Endometrial microvascular endothelial cells (primary cell): ENCODE measurements around the gene AHNAK. TPM values are rescaled to one million over a fixed set of nuclear protein-coding genes. Genes with fewer than 3 reads are reported as not detected.

Experiments used
- in situ Hi-C: cut with HindIII; loops from 2 replicates; pipeline ENCODE4 v1.10.0; 2017; ENCODE audit warnings: low sequenced_read_pairs, low pct_unique_long_range_greater_than_20kb; ENCODE audit errors: inconsistent ontology term
- total RNA-seq: library from RNA; depleted of rRNA; stranded (reverse); fragments of >200 nt; gene quantifications from one replicate; pipeline ENCODE4 v1.2.3, GENCODE V29; 2015; ENCODE audit errors: inconsistent ontology term

AHNAK gene
- total RNA-seq, 1 donor from 2014 or later, result 299 TPM

DNA sequence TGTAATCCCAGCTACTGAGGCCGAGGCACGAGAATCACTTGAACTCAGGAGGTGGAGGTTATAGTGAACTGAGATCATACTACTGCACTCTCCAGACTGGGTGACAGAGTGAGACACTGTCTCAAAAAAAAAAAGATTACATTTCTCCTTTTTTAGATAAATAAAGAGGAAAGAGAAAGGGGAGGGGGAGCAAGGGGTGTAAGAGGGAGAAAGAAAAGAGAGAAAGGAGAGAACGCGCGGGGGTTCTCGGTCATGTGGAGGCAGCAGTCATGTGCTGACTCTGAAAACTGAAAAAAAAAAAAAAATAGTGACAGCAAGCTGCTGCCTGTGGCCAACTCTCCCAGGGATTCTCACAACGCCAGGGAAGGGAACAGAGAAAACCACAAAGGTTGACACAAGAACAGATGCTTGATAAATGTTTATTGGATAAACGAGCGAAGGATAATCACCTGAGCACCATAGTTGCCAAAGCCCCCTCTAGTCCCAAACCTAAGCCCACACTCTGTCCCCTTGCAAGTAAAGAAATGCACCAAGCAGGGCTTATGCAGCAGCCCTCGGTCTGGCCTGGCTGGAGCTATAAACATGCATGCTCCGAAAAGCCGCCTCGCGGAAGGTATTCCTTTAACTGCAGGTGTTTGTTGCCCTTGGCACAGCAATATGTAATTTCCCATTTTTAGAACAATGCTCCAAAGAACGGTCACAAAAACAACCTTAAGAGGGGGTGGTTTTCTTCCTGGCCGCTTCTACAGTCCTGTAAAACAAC, 113.3 kb downstream of the AHNAK start:
- in situ Hi-C loops, result loop anchor here (25.0 kb wide), 1 partner anchor 129 kb away; the partner anchor contains the start of gene EEF1G

DNA sequence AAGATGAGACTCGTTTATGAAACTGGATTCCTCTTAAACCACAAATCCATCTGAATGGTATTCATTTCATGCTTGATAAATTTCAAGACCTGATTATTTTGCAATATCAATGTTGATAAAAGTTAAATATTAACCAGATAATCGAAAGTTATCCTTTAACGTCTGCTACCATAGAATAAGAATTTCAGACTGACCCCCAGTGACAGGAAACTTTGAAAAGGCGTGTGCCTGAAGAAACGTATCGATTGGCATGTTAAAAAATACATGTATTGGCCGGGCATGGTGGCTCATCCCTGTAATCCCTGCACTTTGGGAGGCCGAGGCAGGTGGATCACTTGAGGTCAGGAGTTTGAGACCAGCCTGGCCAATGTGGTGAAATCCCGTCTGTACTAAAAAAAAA, 113.9 kb downstream of the AHNAK start:
- in situ Hi-C loops, result loop anchor here (25.0 kb wide), 1 partner anchor 130 kb away; the partner anchor contains the start of gene EEF1G

DNA sequence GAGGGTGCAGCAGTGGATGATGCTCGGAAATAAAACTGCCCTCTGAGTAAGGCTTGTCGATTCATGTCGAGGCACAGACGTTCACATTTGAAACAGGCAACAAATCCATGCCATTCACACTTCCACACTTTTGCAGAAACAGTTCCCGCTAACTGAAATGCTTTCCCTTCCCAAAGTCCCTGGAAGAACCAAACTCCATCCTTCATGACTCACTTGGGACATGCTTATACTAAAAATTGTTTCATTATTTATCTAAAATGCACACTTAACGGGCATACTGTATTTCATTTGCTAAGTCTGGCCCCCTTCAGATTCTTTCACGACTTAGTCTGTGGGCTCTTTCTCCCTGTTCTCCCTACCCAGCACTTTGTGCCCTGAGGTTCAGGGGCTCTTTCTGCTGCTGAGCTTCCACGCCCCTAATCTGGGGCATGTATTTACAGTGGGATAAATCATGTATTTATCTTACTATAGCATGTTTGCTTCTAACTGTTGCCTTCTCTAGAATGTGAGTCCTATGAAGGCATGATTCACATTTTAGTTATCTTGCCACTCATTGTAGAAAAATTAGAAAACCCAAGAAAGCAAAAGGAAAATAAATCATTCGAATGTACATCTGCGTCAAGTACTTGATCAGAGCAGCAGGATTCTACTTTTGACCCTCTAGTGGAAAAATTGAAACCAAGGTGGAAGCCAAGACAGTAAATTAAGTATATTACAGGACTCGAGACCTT, 115.3 kb downstream of the AHNAK start:
- in situ Hi-C loops, result loop anchor here (25.0 kb wide), 1 partner anchor 131 kb away; the partner anchor contains the start of gene EEF1G

DNA sequence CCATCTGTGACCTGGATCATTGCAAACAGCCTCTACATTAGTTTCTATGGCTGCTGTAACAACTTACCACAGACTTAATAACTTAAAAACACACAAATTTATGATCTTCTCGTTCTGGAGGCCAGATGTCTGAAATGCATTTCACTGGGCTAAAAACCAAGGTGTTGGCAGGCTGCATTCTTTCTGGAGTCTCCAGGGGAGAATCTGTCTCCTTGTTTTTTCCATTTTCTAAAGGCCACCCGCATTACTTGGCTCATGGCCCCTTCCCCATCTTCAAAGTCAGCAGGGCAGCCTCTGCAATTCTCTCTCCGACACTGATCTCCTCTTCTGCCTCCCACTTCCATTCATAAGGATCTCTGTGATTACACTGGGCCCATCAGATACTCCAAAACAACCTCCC, 116.2 kb downstream of the AHNAK start:
- in situ Hi-C loops, result loop anchor here (25.0 kb wide), 1 partner anchor 132 kb away; the partner anchor contains the start of gene EEF1G

DNA sequence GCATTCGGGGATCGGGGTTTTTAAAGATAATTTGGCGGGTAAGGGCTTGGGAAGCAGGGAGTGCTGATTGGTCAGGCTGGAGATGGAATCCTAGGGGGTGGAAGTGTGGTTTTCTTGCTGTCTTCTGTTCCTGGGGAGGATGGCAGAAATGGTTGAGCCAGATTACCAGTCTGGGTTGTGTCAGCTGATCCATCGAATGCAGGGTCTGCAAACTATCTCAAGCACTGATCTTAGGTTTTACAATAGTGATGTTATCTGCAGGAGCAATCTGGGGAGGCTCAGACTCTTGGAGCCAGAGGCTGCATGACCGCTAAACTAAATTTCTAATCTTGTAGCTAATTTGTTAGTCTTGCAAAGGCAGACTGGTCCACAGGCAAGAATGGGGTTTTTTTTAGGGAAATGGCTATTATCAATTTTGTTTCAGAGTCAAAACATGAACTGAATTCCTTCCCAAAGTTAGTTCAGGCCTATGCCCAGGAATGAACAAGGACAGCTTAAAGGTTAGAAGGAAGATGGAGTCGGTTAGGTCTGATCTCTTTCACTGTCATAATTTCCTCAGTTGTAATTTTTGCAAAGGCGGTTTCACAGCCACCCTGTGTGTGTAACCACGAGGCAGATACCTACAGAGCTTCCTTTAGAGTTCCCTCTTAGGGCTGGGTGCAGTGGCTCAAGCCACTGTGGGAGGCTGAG, 117.6 kb downstream of the AHNAK start:
- in situ Hi-C loops, result loop anchor here (25.0 kb wide), 1 partner anchor 133 kb away; the partner anchor contains the start of gene EEF1G

DNA sequence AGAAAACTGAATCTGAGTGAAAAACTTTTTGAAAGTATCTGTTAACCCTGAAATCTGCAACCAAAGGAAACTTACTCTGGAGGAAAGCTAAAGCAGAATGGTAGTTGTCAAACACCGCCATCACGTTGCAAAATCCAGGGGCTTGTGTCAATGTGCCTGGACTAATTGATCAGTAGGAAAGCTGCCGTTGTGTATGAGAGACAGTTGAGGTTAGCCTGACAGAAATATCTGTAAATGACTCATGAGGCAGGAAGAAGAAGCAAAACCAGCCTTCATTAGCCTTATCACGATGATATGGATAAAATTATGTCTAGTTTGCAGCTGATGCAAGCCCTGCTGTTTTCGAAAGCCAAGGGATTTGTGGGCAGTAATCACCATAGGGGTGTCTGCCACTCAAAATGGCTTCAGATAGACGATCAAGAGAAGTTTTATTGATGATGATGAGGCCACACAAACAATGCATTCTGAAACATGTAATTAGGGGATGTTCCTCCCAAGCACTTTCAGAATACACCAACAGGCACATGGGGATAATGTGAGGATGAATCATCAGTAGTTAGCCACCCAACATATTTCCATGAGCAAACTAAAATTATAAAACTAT, 118.9 kb downstream of the AHNAK start:
- in situ Hi-C loops, result loop anchor here (25.0 kb wide), 1 partner anchor 135 kb away; the partner anchor contains the start of gene EEF1G

DNA sequence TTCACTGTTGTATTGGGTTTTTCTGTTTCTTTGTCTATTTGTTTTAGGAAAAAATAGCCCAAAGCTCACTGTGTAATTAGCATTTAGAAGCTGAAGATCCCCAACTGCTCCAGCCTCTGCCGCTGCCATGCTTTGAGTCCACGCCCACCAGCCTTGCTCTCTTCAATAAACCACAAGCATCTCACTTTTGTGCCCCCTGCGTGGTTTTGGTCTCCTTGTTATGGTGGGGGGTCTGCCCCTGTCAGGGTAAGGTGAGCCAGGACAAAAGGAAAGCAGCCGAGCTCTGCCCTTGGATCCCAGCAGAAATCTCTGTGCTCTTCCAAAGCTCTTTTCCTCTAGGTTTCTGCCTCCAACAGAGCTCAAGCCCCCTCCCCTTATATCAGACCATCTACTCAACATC, 123.6 kb downstream of the AHNAK start:
- in situ Hi-C loops, result no loop called here

DNA sequence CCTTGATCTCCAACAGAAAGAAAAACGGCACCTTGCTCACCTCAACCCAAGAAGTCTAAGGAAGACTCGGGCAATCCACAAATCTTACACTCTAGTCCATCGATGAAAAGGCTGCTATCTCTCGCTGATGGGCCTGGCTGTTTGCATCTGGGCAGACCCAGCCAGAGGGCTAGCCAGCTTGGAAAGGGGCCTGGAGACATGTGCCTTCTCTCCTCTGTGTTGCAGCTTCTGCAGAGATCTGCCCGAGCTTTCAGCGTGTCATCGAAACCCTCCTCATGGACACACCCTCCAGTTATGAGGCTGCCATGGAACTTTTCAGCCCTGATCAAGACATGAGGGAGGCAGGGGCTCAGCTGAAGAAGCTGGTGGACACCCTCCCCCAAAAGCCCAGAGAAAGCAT, 124.6 kb downstream of the AHNAK start:
- in situ Hi-C loops, result no loop called here

DNA sequence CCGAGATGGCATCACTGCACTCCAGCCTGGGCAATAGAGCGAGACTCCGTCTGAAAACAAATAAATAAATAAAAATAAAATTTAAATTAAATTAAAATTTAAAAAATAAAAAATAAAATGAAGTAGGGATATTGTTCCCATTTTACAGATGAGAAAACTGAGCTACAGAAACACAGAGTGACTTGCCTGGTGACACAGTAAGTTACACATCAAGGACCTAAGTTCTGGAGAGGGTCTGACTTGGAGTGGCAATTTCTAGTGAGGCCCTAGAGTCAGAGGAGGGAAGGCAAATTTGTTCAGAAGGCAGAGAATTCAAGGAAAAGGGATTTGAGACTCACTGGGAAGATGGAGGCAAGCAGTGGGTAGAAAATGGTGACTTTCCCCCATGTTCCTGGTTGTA, 125.7 kb downstream of the AHNAK start:
- in situ Hi-C loops, result no loop called here

DNA sequence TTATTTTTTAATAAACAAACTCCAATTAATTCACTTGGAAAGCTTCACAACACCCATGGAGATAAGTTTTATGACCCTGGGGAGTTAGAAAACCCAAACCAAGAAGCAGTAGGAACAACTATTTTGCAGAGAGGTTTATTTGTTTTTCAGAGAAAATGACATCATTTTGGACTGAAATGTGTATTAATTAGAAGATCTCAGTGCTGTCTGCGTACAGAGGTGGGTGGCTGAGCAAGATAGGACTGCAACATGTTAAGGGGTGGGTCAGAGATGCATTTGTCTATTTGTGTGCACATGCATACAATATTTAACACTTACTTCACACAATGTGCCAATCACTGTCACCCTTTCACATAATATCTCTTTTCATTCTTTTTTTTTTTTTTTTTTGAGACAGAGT, 126.7 kb downstream of the AHNAK start:
- in situ Hi-C loops, result no loop called here

DNA sequence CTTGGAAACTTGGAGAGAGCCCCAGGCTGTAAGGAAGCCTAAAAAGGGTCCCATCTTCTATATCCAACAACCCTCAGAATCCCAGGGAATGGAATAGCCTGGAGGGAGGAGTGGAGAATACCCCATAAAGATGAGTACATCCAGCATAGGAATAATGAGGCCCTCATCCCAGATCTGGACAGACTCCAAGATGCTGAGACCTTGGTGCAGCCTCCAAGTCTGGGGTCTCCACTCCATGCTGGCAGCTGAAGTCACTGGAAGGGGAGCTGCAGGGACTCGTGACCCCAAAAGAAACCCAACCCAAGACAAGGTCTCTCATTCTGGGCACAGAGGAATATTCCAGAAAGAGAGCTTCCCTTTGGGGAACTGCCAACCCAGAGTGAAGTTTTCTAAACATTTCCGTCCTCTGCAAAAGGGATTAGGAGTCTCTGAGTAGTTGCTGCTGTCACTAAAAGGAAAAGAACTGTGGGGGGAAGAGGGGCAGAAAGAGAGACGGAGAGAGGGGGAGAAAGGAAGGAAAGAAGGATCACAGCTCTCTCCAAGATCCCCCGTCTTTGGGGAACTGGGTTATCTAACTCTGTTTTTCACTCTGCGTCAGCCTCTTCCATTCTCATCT, 127.2 kb downstream of the AHNAK start:
- in situ Hi-C loops, result no loop called here

DNA sequence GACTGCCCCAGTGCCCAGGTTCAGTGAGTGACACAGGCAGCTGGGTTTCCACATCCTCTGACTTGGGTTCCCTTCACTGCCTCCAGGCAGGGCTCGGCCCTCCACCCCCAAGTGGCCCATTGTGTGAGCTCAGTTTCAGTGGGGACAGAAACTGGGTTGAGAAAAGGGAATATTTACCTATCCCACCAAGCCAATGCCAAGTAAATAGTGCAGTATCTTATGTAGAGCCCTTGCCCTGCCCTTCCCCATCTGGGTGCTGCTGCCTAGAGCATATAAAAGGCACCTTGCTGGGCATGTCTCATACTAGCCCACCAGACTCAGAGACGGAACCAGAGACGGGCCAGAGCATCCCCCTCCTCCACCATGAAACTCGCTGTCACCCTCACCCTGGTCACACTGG, 127.9 kb downstream of the AHNAK start, which contains the start of gene SCGB1A1:
TSS of gene SCGB1A1 (plus strand) at position 301 of the 400 bp plus-strand sequence. CDS start at position 364, 63 bp downstream.
- in situ Hi-C loops, result no loop called here

DNA sequence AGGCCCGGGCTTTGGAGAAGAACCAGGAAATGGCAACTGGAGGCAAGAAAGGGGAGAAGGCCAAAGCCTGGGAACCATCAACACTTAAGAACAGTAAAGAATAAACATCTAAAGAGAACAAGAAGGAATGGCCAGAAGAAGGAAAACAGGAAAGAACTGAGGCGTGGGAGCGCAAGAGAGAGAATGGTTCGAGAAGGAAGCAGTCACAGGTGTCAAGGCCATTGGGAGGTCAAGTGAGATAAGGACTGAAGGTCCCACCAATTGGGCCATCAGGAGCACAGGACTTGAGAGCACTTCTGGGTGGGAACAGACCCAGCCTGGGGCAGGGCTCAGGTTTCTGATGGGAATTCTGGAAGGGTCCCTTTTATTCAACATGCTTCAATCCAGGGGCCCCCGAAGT, 128.5 kb downstream of the AHNAK start:
- in situ Hi-C loops, result no loop called here

DNA sequence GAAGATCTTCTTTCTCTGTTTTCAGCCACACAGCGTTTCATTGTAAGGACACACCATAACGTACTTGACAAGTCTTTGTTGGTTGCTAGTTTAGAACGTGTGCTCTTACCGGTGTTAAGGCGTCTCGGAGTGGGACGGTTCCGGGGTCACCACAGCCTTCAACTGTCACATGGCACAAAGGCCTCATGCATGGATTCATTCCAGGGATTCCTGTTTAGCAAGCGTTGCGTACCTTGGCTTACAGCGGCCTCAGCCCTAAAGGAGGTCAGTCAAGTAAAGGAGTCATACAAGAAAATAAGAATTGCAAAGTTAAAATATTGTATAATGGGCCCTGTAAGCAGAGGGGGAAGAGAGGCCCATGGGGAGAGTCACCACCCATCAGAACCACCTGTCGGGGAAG, 130.0 kb downstream of the AHNAK start:
- in situ Hi-C loops, result no loop called here

DNA sequence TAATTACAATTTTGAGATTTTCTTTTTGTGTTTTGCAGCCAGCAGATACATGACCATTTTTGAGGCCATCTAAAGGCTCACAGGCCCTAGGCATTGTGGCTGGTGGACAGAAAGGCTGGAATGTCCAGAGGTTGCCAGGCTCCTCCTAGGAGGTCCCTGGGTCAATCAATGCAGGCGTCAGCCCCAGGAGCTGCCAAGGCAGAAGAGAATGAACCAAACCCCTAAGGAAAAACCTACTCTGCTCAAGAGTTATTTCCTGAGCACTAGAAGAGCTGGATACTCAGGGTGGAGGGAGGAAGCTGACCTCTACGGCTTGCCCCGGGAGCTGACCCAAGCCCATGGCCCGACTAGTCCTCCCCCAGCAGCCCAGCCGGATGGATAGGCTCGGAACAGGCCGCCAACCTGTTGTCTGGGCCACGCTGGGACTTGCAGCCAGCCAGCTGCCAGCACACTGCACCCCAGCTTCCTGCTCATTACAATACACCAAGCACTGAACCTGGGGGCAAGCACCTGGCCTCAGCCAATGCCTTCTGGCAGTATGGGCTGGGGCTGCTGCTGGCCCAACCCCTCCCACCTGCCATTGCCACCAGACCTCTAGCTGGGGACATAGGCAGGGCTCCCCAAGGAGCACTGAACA, 133.4 kb downstream of the AHNAK start:
- in situ Hi-C loops, result no loop called here

DNA sequence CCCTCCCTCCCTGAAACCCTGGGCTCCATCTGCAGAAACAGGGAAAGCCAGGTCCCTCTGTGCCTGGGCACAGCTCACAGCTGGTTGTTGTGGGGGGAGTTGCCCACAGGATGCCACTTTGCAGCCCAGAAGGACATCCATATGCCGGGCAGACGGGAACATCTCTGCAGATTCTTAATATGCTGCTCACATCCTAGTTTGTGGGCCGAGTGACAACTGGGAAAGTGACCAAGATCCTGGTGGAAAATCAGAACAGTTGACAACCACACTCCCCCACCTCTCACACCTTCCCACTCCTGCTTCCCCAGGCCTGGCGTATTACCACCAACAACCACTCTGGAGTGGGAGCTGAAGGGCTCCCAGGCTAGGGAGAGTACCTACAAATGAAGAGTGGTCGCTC, 135.1 kb downstream of the AHNAK start:
- in situ Hi-C loops, result no loop called here

DNA sequence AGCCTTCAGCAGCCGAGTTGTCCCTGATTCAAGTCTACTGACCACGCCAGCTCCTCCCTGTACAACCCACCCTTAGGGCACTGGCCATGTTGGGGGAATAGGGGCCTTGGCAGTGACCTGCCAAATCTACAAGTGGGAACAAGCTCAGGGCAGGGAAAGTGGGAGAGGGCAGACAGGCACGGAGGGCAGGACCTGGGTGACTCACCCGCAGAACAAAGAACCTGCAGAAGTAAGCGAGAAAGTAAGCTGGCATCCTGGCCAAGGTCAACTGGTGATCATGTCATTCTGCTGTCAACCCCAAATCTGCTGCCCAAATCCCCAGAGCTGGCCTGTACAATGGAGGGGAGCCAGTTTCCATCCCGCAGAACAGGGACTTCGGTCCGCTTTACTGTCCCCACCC, 135.6 kb downstream of the AHNAK start:
- in situ Hi-C loops, result no loop called here

DNA sequence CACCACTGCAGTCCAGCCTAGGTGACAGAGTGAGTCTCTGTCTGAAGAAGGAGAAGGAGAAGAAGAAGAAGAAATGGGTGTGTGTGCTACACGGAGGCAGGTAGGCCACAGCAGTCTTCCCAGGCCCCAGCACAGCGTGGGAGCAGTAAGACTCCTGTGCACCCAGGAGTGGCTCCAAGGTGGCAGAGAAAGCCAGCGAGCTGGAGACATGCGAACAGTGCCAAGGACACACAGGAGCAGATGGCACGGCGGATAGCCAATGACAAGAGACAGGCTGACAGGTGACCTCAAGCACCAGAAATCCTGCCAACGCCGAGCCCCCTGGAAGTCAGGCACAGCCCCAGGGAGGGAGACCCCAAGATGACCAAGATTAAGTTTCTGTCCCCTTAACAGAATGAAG, 136.8 kb downstream of the AHNAK start:
- in situ Hi-C loops, result no loop called here
